Endothelial cell of hepatic sinusoid (primary cell): Measurements from ENCODE around the gene PAM16.

Experiments
- in situ Hi-C: cut with HindIII; loops from 2 replicates; pipeline ENCODE4 v1.10.0; 2017; ENCODE audit warnings: low sequenced_read_pairs

Gene PAM16

DNA sequence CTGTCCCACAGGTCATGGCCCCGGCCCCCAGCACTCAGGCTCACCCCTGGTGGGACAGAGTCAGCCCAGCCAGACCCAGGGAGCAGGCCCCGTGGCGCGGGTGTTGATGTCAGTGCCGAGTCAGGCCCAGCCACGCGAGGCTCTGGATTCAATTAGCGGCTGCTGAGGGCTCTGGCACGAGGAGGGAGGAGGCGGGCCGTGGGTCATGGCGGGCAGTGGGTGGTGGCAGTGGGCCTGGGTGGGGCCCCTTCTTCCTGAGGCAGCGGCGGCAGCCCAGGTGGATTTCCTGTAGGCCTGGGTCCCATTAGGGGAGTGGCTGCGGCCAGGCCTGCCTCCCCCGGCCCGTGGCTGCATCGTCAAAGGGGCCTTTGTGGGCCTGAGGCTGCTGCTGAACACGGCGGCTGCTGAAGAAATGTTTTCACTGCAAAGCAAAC lies 33.4 kb upstream of the PAM16 start:
- in situ Hi-C loops: no loop called here

DNA sequence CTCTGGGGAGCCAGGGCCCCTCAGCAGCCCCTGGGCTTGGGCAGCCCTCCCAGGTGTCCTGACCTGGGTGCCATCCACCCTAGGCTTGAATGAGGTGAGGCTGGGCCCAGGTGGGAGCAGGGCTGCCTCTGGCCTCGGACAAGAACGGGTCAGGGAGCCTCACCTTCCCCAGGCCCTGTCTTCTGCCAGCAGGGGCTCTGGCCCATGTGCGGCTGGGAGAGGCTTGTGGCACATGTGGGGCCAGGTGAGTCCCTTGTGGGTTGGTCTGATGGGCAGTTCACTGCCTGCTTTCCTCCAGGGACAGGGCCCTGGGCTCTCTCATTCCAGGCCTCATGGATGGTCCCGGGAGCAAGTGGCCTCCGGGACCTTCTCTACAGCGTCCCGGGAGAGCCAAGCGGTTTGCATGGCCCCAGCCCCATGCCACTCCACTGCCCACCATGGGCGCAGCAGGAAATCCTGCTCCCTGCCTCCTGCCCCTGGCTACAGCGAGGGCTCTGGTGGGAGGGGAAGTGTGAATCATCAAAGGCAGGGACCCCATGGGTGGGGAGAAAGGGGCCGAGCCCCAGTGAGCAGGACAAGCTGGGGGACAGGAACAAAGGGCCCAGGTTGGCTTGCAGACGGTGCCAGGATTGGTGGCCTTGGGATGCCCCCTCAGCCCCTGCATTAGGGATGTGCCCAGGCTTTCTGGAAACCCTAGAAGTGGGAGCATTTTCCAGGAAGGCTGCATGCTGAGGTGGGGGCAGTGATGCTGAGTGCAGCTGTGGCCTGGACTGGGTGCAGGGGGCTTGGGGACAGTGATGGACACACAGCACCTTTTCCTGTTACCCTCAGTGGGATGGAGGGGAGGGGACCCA lies 32.7 kb upstream of the PAM16 start:
- in situ Hi-C loops: no loop called here

DNA sequence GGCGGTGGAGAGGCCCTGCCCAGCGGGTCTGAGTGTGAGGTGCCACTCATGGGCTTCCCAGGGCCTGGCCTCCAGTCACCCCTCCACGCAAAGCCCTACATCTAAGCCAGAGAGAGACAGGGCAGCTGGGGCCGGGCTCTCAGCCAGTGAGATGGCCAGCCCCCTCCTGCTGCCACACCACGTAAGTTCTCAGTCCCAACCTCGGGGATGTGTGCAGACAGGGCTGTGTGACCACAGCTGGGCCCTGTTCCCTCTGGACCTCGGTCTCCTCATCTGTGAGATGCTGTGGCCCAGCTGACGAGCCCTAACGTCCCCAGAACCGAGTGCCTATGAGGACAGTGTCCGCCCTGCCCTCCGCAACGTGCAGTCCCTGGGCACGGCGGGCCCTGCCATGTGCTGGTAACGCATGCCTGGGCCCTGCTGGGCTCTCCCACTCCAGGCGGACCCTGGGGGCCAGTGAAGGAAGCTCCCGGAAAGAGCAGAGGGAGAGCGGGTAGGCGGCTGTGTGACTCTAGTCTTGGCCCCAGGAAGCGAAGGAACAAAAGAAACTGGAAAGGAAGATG lies 31.8 kb upstream of the PAM16 start:
- in situ Hi-C loops: no loop called here

DNA sequence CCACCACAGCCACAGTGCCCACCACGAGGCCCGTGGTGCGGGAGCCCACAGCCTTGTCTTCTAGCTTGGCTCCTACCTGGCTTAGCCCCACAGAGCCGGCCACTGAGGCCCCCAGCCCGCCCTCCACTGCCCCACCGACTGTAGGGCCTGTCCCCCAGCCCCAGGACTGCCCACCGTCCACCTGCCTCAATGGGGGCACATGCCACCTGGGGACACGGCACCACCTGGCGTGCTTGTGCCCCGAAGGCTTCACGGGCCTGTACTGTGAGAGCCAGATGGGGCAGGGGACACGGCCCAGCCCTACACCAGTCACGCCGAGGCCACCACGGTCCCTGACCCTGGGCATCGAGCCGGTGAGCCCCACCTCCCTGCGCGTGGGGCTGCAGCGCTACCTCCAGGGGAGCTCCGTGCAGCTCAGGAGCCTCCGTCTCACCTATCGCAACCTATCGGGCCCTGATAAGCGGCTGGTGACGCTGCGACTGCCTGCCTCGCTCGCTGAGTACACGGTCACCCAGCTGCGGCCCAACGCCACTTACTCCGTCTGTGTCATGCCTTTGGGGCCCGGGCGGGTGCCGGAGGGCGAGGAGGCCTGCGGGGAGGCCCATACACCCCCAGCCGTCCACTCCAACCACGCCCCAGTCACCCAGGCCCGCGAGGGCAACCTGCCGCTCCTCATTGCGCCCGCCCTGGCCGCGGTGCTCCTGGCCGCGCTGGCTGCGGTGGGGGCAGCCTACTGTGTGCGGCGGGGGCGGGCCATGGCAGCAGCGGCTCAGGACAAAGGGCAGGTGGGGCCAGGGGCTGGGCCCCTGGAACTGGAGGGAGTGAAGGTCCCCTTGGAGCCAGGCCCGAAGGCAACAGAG lies 31.0 kb upstream of the PAM16 start:
- in situ Hi-C loops: no loop called here

DNA sequence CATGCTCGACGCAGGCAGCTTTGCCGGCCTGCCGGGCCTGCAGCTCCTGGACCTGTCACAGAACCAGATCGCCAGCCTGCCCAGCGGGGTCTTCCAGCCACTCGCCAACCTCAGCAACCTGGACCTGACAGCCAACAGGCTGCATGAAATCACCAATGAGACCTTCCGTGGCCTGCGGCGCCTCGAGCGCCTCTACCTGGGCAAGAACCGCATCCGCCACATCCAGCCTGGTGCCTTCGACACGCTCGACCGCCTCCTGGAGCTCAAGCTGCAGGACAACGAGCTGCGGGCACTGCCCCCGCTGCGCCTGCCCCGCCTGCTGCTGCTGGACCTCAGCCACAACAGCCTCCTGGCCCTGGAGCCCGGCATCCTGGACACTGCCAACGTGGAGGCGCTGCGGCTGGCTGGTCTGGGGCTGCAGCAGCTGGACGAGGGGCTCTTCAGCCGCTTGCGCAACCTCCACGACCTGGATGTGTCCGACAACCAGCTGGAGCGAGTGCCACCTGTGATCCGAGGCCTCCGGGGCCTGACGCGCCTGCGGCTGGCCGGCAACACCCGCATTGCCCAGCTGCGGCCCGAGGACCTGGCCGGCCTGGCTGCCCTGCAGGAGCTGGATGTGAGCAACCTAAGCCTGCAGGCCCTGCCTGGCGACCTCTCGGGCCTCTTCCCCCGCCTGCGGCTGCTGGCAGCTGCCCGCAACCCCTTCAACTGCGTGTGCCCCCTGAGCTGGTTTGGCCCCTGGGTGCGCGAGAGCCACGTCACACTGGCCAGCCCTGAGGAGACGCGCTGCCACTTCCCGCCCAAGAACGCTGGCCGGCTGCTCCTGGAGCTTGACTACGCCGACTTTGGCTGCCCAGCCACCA lies 30.2 kb upstream of the PAM16 start:
- in situ Hi-C loops: no loop called here

DNA sequence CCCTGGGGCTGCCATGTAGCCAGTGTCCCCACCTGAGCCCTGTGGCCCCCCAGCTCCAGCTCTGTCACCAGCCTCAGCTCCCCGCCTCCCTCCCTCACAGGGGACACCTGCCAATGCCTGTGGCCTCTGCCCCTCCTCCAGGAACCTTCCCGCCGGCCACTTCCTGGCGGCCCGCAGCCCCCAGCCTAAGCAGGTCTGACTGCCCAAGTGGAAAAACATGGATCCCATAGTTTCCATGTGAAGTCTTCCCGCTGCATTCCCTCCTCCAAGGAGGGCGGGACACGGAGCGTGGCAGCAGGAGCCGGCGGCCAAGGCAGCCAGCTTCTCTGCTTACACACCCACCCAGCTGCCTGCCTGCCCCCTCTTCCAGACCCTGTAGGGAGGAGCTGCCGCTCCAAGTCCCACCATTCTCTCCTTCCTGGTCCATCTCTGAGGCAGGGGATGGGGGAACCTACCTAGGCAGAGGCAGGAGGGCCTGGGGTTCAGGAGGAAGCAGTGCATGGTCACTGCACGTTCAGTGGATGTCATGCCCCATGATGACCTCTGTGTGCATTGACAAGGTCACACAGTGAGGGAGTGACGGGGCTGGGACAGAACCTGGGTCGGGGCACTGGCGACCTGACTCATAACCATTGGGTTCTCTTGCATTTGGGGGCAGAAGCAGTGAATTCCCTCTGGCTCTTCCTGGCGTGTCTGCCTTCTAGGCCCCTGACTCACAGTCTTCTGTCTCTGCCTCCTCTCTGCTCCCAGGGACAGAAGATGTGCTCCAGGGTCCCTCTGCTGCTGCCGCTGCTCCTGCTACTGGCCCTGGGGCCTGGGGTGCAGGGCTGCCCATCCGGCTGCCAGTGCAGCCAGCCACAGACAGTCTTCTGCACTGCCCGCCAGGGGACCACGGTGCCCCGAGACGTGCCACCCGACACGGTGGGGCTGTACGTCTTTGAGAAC lies 29.3 kb upstream of the PAM16 start:
- in situ Hi-C loops: no loop called here

DNA sequence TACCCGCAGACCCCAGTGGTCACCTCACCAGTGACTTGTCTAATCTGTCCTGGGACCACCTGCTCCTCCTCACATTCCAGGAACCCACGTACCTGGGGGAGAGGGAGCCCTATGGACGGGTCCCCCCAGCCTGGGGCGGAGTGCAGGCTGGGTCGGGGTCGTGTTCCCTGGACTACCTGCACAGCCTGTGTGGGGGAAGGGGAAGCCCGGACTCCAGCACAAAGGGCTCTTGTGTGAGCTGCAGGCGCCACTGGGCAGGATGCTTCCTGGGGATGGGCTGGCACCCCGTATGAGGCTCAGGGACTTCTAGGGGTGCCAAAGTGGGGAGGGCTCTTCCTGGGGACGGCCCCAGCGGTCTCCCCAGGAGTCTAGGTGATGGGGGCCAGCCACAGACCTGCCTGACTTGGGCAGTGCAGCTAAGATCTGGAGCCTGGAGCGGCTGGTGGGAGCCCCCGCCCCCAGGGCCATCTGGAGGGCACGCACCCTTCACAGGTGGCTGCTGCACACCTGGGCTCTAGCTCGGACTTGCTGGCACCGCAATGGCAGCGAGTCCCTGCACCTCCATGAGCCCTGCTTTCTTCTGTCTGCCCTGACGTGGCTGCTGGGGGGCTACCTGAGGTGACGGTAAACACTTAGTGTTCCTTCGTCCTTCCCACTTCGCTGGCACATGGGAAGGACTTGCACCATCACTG lies 28.0 kb upstream of the PAM16 start:
- in situ Hi-C loops: no loop called here

DNA sequence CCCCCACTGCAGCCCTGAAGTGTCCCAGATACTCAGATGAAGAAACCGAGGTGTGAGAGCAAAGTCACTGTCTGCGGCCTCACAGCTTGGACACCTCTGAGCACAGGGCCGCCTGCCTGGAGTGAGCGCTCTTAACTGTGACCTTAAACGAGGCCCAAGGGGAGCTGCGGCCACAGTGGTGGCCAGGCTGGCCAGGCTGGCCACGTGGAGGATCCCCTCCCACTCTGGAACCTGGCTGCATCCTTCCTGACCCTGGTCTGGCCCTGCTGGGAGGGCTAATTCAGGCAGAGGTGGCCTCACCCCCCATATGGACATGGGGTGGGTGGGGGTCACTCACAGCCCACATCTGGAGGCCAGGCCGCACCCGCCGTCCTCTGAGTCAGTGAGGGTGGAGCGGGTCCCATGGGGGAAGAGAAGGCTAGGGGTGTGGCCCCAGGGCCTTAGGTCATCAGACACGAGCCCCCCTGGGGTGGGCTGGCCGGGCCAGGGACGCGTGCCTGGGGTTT lies 27.1 kb upstream of the PAM16 start:
- in situ Hi-C loops: no loop called here

DNA sequence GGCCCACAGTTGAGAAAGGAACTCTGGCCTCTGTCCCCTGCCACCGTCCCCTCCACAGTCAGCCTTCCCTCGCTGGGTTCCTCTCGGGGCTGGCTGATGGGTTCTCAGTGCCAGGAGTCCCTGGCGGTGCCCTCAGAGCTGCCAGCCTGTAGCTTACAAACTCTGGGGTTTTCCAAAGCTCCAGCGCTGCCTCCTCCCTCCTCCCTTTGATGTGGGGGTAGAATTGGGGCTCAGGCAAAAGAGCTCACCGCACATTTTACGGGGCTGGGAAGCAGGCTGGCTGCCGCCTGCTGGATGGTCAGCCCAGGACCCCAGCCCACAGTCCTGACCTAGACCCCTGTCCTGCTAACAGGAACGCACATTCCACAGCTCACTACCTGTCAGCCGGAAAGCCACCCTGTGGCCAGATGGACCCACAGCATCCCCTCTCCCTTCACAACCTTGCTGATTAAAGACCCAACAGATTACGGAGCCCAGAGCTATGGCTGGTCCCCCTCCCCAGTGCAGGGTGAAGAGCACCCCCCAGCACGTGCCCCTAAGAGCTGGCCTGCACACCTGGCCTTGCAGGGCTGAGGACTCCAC lies 26.5 kb upstream of the PAM16 start:
- in situ Hi-C loops: no loop called here

DNA sequence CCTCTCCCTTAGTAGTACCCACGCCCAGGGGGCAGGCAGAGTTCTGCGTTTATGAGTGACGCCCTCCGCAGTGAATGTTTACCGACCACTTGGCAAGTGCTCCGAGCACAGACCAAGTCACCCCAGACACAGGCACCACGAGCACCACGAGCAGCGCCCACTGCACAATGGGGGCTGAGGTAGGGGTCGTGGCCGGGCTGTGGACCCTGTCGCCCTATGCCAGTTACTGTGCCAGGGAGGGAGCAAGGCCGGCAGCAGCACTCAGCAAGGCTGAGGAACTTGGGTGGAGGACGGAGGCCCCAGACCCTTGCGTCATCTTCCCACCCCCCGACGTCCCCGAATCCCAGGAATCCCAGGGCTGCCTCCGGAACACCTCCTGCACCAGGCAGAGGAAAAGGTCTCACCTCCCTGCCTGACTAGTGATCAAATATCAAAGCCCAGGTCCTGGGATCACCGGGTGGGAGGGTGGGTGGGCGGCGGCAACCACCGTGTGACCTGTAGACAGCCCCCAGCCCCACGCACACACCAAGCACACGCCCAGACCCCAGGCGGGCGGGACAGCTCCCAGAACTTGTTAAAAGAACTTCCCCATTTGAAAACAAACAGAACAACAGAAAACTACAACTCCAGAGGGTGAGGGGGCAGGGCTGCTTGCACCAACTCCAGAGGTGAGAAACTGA lies 25.9 kb upstream of the PAM16 start:
- in situ Hi-C loops: no loop called here

DNA sequence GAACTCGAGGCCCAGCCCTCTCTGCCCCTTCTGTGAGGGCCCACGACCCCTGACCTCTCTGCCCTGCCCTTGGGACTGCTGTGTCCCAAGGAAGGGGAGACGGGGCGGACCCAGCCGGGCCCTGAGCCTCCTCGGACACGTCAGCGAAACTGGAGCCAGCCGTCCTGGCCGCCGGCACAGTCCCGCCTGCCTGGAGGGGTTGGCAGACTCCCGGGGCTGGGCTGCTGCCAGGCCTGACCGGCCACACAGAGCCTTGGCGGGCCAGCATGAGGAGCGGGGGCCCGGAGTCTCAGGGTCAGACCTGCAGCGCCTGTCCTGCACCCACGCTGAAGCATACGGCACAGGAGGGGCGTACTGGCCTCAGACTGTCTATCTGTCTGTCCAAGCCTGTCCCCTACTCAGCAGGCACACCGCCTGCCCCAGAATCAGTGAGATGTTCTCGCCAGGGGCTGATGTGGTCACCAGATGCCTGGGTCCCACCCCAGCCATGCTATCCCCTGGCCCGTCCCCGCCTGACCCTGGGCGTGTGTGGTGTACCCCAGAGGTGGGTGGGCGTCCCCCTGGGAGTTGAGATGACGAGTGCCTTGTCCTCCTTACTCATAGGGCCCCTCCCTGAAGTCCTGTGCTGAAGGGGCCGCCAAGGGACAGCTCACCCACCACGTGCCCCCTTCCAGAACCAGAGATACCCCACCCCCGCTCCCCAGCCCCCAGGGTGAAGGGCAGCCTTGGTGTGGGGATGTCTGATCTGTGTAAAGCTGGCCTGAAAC lies 25.2 kb upstream of the PAM16 start:
- in situ Hi-C loops: no loop called here

DNA sequence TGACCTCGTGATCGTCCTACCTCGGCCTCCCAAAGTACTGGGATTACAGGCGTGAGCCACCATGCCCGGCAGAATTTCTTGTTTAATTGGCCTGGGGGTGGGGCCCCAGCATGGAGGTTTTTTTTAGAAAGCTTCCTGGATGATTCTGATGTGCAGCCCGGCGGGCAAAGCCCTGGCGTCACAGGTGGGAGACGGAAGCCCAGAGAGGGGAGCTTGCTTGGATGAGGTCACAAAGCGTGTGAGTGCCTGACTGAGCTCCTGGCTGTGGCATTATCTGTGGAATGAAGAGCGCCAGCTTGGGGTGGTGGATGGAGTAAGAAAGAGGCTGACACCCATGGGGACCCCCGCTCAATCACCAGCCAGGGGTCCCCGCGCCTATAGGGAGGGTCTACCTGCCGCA lies 24.6 kb upstream of the PAM16 start:
- in situ Hi-C loops: no loop called here

DNA sequence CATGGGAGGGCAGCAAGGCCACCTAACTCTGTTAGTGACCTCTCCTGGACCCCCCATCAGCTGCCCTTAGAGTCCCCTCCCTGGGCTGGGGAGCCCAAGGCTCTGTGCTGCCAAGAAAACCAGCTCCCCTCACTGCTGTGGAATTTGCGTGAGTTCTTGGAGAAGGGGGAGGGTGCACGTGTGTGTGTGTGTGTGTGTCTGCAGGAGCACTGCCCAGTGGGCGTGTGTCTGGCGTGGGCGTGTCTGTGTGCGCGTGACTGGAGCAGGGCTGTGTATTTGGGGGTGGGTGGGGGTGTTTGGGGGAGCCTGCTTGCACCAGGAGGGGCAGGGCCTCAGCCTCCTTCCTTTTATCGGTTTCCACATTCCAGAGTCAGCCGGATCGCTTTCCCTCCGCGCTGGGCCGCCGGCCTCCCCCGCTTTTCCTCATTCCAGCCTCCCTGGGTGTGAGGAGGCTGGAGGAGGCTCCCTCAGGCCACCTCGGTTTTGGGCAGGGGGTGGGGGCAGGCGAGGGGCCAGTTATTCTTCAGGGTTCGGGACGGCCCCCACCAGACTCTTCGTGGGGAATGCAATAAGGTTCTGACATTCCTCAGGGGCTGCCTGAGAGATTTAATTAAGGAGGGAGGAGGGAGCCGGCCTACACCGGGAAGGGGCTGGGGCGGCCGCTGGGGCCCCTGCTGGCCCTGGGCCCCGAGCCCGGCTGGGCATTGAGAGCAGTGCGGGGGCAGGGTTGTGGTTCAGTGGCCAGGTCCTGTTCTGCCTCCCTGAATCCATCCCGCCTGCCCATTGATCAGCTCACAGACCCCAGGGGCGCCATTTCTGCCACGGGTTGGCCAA lies 23.0 kb upstream of the PAM16 start:
- in situ Hi-C loops: loop anchor here (5.0 kb wide), 1 partner anchor 77 kb away; no protein-coding TSS in a partner anchor

DNA sequence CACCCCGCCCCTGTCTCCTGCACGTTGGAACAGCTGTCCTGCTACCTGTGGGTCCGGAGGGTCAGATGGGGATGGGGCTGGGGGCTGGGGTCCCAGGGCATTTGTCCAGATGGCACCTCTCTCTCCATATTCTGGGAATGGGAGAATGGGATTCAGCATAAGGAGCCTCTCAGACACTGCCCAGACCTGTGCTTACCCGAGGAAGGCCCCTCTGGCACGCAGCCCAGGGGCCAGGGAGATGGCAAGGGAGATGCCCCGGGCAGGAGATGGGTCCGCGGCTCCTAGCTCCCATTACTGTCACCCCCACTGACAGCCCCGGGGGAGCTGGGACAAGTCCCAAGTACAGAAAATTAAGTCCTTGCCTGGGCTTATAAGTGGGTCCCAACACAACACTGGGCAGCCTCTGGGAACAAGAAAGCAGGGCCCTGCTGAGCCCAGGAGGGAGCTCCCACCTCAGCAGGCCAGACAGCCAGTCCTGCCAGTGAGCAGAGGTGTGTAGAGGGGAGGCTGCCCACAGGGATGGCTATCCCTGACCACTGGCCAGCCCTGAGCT lies 22.3 kb upstream of the PAM16 start:
- in situ Hi-C loops: loop anchor here (5.0 kb wide), 1 partner anchor 76 kb away; no protein-coding TSS in a partner anchor

DNA sequence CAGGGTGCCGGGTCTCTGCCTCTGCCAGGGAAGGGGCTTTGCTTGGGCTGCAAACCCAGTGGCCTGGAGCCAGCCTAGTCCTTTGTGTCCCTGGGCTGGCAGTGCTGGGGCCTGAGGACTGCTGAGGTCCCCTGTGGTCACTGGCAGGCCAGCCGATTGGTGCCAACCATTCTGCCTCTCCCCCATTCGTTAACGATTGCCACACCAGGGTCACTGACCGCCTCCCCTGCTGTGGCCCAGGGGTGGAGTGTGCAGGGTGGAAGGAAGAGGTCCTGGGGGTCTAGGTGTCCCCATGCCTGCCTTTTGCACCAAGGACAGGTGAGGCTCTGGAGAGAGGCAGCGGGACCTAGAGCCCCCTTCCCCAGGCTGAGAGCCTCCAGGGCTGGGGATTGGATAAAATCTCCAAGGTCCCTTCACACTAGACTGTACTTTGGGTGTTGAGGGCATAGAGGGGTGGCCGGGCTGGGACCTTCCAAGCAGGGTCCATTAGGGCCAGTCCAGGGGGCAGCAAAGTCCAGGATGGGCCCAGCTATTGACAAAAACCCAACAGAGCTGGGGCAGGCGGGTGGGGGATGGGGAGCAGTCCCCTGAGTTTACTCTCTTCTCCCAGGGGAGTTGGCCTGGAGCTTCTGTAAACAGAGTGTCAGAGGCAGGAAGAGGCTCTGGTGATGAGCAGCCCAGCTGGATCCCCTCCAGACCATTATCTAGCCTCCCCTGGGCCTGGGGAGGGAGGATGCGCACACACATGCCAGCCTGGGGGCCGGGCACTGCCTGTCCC lies 21.6 kb upstream of the PAM16 start:
- in situ Hi-C loops: loop anchor here (5.0 kb wide), 1 partner anchor 75 kb away; no protein-coding TSS in a partner anchor
